Hippocampal formation (tissue), 2 donors: Measurements from ENCODE around the gene ARL14EPL.

ENCODE experiments used
- DNase-seq, 2 donors: peaks; one replicate each; lab custom pipeline; 2025; lab: John Stamatoyannopoulos, UW

Gene ARL14EPL

DNA sequence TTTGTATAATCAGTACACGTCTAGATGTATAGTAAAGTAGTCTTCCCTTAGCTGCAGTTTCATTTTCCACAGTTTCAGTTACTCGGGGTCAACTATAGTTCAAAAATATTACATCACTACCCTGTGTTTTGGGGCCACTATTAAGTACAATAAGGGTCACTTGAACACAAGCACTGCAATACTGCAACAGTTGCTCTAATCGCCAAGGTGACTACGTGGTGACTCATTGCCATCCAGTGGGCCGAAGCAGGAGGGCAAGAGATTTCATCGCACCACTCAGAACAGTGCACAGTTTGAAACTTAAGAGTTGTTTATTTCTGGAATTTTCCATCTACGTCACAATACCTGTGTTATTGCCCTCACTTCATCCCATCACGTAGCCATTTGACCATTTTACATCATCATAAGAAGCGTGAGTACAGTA, at the start of gene ARL14EPL:
Gene ARL14EPL (plus strand): TSS at position 379 of the 424 bp plus-strand sequence. CDS start 18,994 bp downstream, outside the sequence.
- DNase-seq, result no peak

DNA sequence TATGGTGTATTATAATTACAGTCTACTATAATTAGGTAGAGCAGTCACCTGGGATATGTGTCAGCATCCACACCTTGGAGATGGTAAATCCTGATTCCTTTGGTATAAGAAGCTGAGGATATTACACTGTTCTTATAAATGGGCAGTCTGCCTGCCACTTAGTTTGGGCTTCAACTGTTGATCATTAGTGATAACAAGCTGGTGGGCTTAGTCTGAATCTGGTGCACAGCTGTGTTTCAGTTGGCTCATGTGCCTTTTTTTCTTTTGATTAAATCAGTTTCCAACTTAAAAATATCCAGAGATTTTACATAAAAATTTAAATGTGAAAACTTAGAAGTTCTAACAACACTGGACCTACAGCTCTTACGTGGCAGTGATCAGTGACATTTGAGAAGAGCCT, 48.8 kb upstream of the ARL14EPL start:
- DNase-seq, result no peak

DNA sequence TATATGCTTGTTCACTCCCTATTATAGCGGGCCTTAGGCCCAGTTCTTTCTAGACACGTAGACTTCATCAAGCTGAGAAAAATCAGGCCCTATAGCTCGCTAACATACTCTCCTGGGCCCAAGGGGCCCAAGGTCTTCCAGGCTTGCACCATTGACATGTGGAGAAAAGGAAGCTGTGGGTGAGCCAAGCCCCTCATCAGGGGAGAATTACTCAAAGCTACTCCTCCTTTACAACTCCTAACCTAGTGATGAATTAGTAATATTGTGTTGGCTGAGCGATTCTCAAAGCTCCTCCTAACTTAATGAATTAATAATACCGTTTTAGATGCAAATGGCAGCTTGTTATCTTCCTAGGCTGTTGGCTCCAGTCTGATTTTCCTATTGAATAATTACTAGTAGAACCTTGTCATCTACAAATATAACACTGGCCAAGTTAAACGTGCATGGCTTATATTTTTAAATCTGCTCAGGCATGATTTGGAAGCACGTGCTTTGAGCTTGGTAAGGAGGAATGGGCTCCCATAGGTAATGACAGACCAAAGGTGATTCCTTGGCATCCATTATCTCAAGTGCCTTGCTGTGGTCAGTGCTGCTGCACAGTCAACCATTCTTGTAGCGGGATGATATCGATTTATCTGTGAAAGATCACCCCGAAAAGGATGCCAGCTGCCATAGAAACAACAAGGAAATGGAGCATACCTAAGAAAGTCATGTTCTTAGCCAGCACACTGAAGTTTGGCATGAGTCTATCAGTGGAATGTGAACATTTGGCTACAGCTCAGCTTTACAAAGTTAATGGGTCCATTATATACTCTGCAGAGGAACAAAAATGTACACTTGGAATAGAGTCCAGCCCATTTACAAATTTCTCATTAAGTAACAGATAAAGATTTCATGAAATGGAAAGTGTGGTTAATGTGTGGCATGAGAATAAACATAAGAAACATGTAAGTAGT, 46.2 kb upstream of the ARL14EPL start:
- DNase-seq, result no peak

DNA sequence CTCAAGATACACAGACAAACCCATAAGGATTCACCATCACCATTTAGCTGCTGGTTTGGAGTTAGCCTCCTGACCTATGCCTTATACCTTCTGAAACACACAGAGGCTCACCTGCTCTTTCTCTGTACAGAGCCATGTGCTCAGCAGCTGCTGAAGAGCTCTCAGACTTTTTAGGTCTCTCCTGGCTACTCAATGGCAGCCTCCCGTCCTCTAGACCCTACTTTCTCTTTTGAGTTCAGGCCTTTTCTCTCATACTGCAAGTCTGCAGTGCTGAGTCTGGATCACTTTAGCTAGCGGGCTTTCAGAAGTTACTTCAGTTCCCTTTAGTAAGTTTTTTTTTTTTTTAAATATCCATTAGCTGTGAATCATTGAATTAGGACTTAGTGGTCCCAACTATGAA, 44.3 kb upstream of the ARL14EPL start:
- no peak for DNase-seq

DNA sequence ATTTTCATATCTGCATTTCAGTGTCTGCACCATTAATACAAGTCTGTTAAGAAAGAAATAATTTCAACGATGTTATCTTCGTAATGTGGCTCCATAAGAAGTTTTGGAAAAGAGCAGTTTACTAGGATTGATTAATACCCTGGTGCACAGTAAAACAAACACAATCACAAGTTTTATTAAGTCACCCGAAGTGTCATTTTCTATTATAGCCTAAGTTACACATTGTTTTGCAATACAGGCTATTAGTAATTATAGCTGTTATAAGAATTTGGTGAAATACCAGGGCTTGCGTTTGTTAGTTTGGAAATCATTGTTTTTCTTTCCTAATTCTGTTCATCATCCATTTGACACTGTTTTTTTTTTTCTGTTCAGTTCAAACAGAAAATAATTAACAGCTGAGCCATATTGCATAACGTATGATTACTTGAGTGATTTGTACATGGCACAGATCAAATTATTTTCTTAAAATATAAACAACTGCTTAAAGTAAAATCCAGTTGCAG, 39.4 kb upstream of the ARL14EPL start:
- DNase-seq, result no peak

DNA sequence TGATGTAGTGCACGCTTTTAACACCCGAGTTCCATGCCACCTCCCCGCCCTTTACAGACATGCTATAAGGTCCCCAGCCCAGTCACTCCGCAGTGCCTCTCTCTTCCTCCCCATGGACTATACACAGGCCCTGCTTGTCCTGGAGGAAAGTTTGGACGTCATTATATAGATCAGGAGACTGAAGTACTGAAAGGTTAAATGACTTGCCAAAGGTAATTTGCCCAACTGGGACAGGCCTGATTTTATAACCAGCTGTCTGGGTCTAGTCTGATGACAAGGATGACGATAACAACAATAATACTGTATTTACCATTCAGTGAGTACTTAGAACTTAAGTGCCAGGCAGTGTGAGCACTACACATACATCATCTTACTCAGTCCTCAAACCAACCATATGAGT, 36.9 kb upstream of the ARL14EPL start:
- no peak for DNase-seq

DNA sequence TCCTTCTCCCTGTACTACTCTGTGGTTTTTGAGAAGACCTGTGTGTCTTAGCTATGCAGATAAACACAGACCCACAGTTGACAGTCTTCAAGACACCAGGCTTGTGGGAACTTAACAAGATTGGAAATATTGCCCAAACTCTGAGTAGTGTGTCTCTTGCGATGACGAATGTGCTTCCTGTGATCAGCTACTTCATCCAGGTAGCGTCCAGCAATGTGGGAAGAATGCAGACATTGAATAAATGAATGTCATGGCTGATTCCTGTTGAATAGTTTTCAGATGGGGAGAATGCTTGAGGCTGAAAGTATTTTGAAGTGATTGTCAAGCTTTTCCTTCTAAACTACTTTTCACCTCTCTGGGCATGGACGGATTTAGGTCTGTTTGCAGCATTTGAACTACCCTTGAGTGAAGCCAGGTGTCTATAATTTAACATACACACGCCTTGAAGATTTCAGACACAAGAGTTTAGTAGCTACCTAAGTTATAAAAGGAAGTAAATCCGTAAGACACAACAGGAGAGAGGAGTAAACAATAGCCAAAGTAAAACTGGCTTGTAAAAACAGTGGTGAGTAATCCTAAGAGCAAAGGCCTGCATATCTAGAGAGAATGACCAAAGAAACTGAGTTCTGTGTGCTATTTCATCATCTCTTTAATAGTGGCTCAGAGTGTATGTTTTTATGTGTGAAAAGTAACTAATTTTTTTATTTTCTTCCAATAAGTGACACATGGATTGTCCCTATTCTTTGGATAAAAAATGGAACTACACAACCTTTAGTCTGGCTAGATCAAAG, 30.0 kb upstream of the ARL14EPL start:
- DNase-seq, result no peak

DNA sequence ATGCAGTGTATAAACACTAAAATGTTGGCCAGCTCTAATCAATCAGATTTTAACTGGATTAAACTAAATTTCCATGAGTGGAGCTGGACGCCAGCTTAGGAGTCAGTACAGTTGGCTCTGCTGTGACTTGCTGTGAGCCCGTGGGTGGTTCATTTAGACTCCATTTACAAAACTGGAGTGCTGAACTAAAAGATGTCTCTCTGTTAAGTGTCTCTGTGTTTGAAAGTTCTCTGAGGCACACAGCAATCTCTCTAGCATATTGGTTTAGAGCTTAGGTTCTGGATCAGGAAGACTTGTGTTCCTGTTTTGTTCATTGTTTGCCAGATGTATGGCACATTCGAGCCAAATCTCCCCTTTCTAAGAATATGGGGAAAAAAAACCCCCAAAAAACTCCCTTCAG, 28.0 kb upstream of the ARL14EPL start:
- no peak for DNase-seq

DNA sequence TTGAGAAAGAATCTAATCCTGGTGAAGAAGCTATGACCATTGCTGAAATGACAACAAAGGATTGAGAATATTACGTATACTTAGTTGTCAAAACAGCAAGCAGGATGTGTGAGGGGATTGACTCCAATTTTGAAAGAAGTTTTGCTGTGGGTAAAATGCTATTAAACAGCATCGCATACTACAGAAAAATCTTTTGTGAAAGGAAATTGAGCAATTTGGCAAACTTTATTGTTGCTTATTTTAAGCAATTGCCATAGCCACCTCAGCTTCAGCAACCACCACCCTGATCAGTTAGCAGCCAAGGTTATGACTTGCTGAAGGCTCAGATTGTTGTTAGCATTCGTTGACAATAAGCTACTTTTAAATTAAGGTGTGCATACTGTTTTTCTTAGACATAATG, 22.5 kb upstream of the ARL14EPL start:
- no peak for DNase-seq

DNA sequence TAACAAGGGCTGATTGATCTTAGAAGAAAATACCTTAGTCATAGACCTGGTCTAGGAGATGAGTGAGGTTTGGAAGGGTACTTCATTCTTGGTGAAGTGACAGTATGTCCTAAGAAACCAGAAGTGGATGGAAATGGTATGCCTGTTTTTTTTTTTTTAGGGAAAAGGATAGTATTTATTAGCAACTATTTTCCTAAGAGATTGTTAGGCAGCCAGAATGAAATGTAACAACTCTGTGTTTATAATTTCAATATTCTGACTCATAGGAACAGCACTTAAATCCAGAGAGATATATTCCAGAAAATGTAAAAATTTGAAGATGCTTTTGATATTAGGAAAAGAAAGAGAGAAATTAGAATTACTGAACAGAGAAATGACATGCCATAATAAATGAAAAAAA, 21.2 kb upstream of the ARL14EPL start:
- no peak for DNase-seq

DNA sequence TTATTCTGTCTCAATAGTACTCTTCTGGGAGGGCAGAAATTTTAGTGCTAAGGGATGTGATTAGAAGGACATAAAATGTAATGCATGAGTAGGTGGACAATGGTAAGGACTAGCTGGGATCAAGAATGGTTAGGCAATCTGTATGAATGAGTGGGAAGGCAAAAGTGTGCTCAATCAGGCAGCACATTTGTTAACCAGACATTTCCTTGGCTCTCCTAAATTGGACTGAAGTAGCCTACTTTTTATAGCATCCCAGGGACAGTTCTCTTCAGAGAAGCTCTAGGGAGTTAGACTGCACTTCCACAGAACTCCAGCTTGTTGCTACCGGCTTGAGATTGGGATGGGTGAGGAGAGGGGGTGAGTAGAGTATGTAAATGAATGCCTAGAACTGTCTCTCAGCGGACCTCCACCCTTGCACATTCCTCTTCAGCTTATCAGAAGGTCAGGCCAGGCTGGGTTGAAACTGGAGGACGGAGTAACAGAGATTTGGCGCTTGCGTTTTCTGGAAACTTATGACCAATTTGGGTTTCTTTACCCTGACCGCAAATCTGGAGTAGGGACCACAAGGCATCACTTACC, 19.0 kb upstream of the ARL14EPL start:
- no peak for DNase-seq

DNA sequence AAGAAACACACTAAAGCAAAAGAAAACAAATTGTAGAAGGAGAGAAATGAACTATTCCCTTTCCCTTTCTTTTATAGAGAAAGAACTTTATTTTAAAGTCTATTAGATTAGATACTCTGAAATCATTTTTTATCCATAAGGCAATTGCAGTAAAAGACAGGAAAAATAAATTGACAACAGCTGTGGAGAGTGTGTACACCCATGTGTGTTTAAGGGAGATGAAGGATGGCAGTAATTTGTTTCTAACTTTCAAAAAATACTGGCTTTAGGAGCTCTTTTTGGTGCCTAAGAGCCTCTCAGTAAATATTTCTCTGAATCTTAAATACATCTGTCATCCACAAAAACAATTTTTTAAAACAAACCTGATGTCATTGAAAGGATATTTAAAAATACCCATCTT, 18.3 kb upstream of the ARL14EPL start:
- DNase-seq, result no peak

DNA sequence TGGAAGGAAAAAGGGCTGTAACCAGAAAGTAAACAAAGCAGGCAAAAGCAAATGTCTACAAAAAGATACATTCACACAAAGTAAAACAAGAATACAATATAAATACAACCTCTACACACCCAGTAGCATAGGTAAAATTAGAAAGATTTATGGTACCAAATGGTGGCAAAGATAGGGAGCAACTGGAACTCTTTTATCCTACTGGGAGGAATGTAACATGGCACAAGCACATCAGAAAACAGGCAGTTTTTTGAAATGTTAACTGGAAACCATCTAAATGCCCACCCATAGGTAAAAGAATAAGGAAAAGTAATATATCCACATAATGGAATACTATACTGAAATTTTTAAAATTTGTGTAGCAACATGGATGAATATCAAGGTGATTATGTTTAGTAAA, 8.7 kb upstream of the ARL14EPL start:
- no peak for DNase-seq

DNA sequence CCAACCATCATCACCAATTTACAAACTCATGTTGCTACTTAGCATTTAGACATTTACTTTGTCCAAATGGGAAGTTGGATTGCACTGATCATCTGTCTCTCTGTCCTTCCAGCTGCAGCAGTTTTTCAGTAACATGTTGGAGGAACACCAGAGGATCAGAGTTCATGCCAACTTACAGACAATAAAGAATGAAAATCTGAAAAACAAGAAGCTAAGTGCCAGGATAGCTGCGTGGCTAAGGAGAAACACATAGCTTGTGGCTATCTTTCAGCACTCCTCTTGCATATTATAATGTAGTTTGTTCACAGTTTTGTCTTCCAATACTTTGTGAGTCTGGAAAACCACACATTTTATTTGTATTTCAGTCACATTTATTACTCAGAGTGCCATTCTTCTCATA, 6.4 kb upstream of the ARL14EPL start:
- peak in 1 of 2 donors; percentile 33 for DNase-seq

DNA sequence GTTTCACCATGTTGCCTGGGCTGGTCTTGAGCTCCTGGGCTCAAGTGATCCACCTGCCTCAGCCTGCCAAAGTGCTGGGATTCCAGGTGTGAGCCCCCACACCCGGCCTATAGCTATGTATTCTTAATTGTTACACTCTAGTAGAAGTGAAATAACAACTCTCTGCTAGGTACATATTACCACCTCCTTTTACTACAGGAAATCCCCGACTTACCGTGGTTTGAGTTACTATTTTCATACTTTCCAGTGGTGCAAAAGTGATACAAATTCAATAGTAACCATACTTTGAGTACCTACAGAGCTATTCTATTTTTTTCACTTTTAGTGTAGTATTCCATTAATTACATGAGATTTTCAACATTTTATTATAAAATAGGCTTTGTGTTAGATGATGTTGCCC, 719 bp downstream of the ARL14EPL start:
- DNase-seq, result no peak

DNA sequence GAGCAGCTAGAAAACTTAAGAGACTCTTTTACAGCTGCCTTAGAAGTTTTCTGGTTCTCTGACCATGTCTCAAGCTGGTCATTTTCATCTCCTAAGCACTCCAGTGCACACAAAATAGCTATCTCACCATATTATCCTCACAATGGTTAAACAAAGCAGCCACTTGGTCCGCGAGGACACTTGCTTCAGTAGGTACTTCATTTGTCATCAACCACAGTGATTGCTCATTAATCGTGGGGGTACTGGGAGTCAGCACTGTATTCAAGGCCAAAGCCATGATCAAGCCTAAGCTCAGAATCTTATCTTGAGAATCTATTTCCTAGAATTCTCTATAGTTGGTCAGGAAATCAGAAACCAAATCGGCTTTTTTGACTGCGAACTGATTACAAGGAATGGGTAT, 2.9 kb downstream of the ARL14EPL start:
- no peak for DNase-seq

DNA sequence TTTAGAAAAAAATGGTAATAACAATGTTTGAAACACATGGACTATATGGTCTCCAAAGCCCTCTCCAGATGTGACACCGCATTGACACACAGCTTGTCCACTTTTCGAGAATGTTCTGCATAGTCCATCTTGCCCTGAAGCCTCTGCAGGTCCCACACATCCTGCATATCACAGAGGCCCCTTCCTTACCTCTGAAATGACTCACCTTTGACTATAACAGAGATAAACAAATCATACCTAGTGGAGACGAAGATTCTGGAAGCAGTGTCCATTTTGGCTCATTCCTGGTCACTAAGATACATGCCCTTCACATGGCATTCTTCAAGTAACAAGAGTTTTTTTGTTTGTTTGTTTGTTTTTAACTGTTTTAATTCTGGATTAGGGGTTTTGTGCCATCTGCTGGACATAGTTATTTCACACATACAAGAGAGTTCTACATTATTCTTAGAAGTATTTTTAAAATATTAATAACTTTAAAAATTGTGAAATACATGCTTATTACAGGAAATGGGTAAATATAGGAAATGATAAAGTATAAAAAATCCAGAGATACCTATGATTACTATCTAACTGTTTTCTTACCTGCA, 5.1 kb downstream of the ARL14EPL start:
- DNase-seq, result no peak

DNA sequence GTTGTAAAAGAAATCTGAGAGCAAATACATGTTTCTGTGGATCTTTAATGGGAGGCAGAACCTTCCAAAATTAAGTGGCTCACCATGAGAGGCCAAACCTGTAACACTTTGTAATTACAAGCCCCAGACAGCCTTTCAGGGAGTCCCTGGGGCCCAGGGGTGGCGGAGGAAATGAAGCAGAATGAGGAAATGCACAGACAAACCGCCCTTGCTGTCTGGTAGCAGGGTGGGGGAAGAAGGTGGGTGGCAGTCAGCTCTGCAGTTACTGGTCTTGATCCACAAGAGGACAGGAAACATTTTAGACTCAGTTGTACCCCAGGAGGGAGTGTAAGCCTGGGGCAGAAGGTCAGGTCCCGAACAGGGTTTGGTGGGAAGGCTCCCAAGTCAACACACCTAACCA, 6.5 kb downstream of the ARL14EPL start:
- DNase-seq, result no peak

DNA sequence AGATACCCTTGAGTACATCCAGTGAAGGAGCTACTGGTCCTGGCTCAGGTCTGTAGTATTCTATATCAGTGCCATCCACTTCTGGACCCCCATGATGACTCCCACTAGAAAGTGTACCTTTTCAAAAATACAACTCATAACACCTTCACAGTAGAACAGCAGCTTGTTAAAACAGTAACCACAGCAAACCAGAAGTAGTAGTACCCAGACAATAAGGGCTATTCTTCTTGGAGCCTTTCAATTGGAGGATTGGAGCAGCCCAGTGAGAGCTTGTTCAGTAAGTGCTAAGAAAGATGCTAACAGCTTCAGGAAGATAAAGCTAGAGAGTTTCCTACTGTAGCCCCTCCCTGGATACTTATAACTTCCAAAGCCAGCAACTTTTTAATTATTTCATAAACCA, 10.1 kb downstream of the ARL14EPL start:
- no peak for DNase-seq

DNA sequence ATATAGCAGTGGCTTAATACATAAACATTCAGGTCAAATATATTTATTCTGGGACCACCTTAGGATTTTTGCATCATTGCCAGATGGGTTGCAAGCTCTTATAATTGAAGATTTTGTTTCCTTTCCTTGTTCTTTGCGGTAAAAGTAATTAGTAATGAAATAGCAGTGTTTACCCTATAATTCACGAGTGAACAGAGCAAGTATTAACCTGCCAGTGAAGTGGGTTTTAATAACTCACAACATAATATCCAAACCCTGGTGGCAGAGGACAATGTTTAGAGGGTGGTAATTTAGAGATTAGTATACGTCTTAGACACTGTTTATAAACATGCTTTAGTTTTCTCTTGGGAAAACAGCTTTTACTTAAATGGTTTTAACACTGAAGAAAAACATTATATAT, 11.8 kb downstream of the ARL14EPL start:
- DNase-seq, result no peak

DNA sequence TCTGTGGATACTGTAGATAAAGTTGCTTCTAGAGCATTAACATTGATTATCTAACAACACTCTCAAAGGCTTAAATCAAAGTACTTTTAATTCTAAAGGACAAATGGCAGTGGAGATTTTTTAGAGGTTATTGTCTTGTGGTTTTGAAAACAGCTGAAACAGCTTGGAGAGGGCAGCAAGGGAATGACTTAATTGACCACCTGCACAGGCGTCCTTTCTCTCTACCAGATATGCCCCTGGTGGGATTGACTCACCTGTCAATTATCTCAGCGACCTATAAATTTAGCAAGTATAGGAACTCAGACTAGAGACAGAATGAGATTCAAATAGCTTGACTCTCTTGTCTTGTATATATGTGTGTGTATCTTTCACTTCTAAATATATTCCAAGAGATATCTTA, 13.5 kb downstream of the ARL14EPL start:
- no peak for DNase-seq

DNA sequence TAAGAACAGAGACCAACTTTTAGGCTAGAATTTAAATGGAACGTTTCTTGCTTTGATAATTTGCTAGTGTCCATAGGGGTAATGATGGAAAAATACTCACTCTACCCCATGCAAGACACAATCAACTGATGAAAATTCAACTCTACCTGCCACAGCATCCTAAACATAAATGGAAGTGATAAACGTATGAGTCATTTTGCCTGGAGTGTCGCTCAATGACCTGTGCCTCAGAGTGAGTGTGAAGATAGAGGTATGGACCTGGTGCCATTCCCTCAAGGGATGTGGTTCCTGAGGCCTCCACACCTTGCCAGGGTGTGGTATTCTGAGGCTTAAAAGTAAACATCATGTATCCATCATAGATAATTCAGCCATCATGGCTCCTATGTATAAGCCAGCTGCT, 14.0 kb downstream of the ARL14EPL start:
- DNase-seq, result no peak
